ENCODE data around the gene C3orf52. TPM values are rescaled to one million over a fixed set of nuclear protein-coding genes. Genes with fewer than 3 reads are reported as not detected.

C3orf52 gene
- polyA plus RNA-seq, 1 donor (not counting 4 experiments of a cell fraction or from before 2014, with no cell fraction given), result 15.8 TPM

GRCh38 chr3:112143689-112144088 lies 57.5 kb downstream of the C3orf52 start:
- Histone ChIP-seq H3K79me2 (ENCODE audit: control insufficient read depth, insufficient read depth, low read length) (no peaks in the 10 kb centered on the region), H3K4me3 (ENCODE audit: control insufficient read depth in 2 of 3, extremely low read depth in 1 of 3, insufficient read depth in 2 of 3, low read depth in 1 of 3, low read length in 3 of 3) (peak overlapping the region in 1 of 3 experiments; percentile 28), H3K9me3 (ENCODE audit: control insufficient read depth, low read depth, low read length) (peaks cover 4% of the 10 kb centered on the region), H4K20me1 (ENCODE audit: control insufficient read depth, extremely low read depth, insufficient read depth, low read length) (no peaks in the 10 kb centered on the region), H3K4me1 (ENCODE audit: control insufficient read depth, extremely low read depth, insufficient read depth, low read length) (peaks cover 4% of the 10 kb centered on the region), H3K4me2 (ENCODE audit: control insufficient read depth, extremely low read depth, insufficient read depth, low read depth, low read length) (peak overlapping the region; percentile 1), H3K9ac (ENCODE audit: control insufficient read depth, extremely low read depth, insufficient read depth, low read length) (no peak overlapping the region), H3K27me3 (ENCODE audit: control insufficient read depth, extremely low read depth, insufficient read depth, low read length) (no peaks in the 10 kb centered on the region), H3K27ac (ENCODE audit: control insufficient read depth, insufficient read depth, low read length) (peak overlapping the region; percentile 13), H3K36me3 (ENCODE audit: control insufficient read depth in 2 of 2, extremely low read depth in 1 of 2, insufficient read depth in 2 of 2, low read length in 2 of 2) (no peaks in the 10 kb centered on the region), H3K9me1 (ENCODE audit: control insufficient read depth, extremely low read depth, insufficient read depth, low read length) (no peaks in the 10 kb centered on the region), H2AFZ (ENCODE audit: control insufficient read depth, low read length) (no peak overlapping the region)
- no peak for TF ChIP-seq EZH2 (IDR thresholded peaks at IDR 0.05; ENCODE audit: low read length)
- TF ChIP-seq, protein P1, sequence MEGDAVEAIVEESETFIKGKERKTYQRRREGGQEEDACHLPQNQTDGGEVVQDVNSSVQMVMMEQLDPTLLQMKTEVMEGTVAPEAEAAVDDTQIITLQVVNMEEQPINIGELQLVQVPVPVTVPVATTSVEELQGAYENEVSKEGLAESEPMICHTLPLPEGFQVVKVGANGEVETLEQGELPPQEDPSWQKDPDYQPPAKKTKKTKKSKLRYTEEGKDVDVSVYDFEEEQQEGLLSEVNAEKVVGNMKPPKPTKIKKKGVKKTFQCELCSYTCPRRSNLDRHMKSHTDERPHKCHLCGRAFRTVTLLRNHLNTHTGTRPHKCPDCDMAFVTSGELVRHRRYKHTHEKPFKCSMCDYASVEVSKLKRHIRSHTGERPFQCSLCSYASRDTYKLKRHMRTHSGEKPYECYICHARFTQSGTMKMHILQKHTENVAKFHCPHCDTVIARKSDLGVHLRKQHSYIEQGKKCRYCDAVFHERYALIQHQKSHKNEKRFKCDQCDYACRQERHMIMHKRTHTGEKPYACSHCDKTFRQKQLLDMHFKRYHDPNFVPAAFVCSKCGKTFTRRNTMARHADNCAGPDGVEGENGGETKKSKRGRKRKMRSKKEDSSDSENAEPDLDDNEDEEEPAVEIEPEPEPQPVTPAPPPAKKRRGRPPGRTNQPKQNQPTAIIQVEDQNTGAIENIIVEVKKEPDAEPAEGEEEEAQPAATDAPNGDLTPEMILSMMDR (optimal IDR thresholded peaks at IDR 0.05 in 1 of 3, IDR thresholded peaks at IDR 0.05 in 1 of 3, conservative IDR thresholded peaks at IDR 0.05 in 1 of 3; ENCODE audit: extremely low read depth in 1 of 3, insufficient read depth in 2 of 3, low read length in 3 of 3), result no peak
- dilution Hi-C loops (cut with MboI; ENCODE audit: extremely low pct_ligation_motif_present, low sequenced_read_pairs), result no loop called here
- no peak for FAIRE-seq
- DNase-seq (ENCODE audit: low read depth, low spot score), result no peak

- Histone ChIP-seq H3K79me2 (ENCODE audit: control insufficient read depth, insufficient read depth, low read length) (no peaks in the 10 kb centered on the region), H3K27ac (ENCODE audit: control insufficient read depth, insufficient read depth, low read length) (peak overlapping the region; percentile 77), H3K4me3 (ENCODE audit: control insufficient read depth in 2 of 3, extremely low read depth in 1 of 3, insufficient read depth in 2 of 3, low read depth in 1 of 3, low read length in 3 of 3) (no peak overlapping the region), H4K20me1 (ENCODE audit: control insufficient read depth, extremely low read depth, insufficient read depth, low read length) (no peaks in the 10 kb centered on the region), H3K27me3 (ENCODE audit: control insufficient read depth, extremely low read depth, insufficient read depth, low read length) (no peaks in the 10 kb centered on the region), H3K36me3 (ENCODE audit: control insufficient read depth in 2 of 2, extremely low read depth in 1 of 2, insufficient read depth in 2 of 2, low read length in 2 of 2) (no peaks in the 10 kb centered on the region), H2AFZ (ENCODE audit: control insufficient read depth, low read length) (peak overlapping the region; percentile 3), H3K4me2 (ENCODE audit: control insufficient read depth, extremely low read depth, insufficient read depth, low read depth, low read length) (peak overlapping the region; percentile 46), H3K9me1 (ENCODE audit: control insufficient read depth, extremely low read depth, insufficient read depth, low read length) (no peaks in the 10 kb centered on the region), H3K9me3 (ENCODE audit: control insufficient read depth, low read depth, low read length) (peaks cover 9% of the 10 kb centered on the region), H3K4me1 (ENCODE audit: control insufficient read depth, extremely low read depth, insufficient read depth, low read length) (peaks cover 21% of the 10 kb centered on the region), H3K9ac (ENCODE audit: control insufficient read depth, extremely low read depth, insufficient read depth, low read length) (peak overlapping the region; percentile 35)
- dilution Hi-C loops (cut with MboI; ENCODE audit: extremely low pct_ligation_motif_present, low sequenced_read_pairs), result no loop called here
- peak; percentile 99 for FAIRE-seq
- no peak for TF ChIP-seq EZH2 (IDR thresholded peaks at IDR 0.05; ENCODE audit: low read length)
- TF ChIP-seq, protein P1 (optimal IDR thresholded peaks at IDR 0.05 in 1 of 3, IDR thresholded peaks at IDR 0.05 in 1 of 3, conservative IDR thresholded peaks at IDR 0.05 in 1 of 3; ENCODE audit: extremely low read depth in 1 of 3, insufficient read depth in 2 of 3, low read length in 3 of 3), result no peak
- DNase-seq (ENCODE audit: low read depth, low spot score), result peak; percentile 76
Observed at GRCh38 chr3:112149136-112149535, 62.9 kb downstream of the C3orf52 start.
